Left colon (tissue), 2 donors: ENCODE measurements around the gene SNRNP25. TPM values are rescaled to one million over a fixed set of nuclear protein-coding genes. Genes with fewer than 3 reads are reported as not detected.

Source experiments
- ATAC-seq: fragments of 200-7000 bp; cut with Tn5 transposase; one replicate; pipeline ENCODE4 v1.9.1; 2020; ENCODE audit warnings: mild to moderate bottlenecking, moderate library complexity
- DNase-seq, 2 donors: peaks; one replicate each; pipeline ENCODE4 v3.0.0-alpha.2; 2020
- intact Hi-C, 2 donors: fragments of 100-400 bp; cut with DNase I in 1 of 2; cut with micrococcal nuclease in 1 of 2; formaldehyde crosslinking; loops; one replicate each; pipeline versions ENCODE4 v1.11.2 to v1.14.0; 2022; cut with DNase I, micrococcal nuclease
- total RNA-seq, 2 donors: library from RNA; stranded (reverse); fragmentation: NEBNext Ultra II Directional; extraction: Animal tissue kit (Norgen Biotek cat#: 25700); gene quantifications; one replicate each; pipeline ENCODE4 v1.2.1, GENCODE V29; 2021
- donor health status: DM: no; HTN: no; CAD: no.
- donor health status: DM: yes; HTN: yes; CAD: no.

SNRNP25 gene
- total RNA-seq, 2 donors from 2014 or later: 20.7 to 24.7 TPM

DNA sequence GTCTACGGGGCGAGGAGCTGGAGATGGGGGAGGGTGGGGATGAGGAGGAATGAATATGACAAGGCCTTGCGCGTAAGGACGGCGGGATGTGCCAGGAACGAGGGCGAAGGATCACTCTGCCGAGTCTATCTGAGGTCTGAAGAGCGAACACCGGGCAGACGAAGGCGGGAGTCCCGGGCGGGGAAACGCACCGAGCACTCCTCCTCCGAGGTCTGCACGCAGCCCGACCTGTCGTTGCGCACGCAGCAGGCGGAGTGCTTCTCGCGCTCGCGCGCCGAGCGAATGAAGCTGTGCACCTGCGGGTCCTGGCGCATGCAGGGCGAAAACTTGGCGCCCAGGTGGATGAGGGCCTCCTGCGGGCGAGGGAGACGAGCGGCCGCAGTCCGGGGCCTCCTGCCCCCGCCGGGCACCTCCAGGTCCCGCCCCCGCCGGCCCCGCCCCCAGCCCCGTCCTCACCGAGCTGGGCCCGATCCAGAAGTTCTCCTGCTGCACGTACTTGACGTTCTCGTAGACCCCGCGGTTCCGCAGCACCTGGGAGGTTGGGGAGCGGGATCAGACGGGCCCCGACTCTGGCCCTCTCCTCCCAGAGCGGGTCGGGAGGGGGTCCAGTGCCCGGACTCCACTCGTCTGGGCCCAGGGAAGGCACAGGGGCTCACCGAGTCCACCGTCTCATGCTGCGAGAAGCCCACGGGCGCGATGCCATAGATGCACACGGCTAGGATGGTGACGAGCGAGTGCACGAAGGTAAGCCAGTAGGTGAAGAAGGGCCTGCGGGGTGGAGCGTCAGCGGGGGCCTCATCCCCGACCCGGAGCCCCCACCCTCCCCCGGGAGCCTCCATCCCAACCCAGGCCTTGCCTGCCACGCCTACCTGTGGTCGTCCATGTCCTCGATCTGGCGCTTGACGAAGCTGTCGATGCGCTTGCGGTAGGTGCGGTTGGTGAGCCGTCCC lies 7.6 kb downstream of the SNRNP25 start:
- intact Hi-C loops: no loop called here

GRCh38 chr16:61879-62281 lies 8.3 kb downstream of the SNRNP25 start:
- intact Hi-C loops: no loop called here
- DNase-seq: peak in 1 of 2 donors; percentile 1
- no peak for ATAC-seq

More for the DNA sequence above, 7.6 kb downstream of the SNRNP25 start:
- no peak for ATAC-seq
- no peak for DNase-seq

- ATAC-seq: no peak
- intact Hi-C loops: no loop called here
- DNase-seq: no peak
Observed at GRCh38 chr16:62283-62967, 8.8 kb downstream of the SNRNP25 start.

DNA sequence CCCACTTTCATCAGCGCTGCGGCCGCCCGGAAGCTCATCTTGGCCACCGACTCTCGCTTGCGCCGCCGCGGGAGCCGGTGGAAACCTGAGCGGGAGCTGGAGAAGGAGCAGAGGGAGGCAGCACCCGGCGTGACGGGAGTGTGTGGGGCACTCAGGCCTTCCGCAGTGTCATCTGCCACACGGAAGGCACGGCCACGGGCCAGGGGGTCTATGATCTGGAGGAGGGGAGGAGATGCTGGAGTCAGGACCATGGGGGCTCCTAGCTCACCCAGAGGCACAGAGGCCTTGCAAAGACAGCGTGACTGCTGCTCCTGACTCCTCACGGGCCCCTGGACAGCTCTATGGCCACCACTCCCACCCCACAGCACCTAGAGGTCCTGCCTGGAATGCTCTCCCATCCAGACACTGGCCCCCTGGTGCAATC lies 9.4 kb downstream of the SNRNP25 start:
- intact Hi-C loops: no loop called here
- ATAC-seq: no peak
- DNase-seq: no peak

GRCh38 chr16:63466-63865 lies 9.8 kb downstream of the SNRNP25 start:
- DNase-seq: no peak
- intact Hi-C loops: no loop called here
- ATAC-seq: no peak

GRCh38 chr16:63998-64913 lies 10.6 kb downstream of the SNRNP25 start:
- ATAC-seq (no peak), DNase-seq (no peak)
- intact Hi-C loops: loop anchor here in 1 of 2 donors (2.0 kb wide), 1 partner anchor 33 kb away; no protein-coding TSS in a partner anchor

DNA sequence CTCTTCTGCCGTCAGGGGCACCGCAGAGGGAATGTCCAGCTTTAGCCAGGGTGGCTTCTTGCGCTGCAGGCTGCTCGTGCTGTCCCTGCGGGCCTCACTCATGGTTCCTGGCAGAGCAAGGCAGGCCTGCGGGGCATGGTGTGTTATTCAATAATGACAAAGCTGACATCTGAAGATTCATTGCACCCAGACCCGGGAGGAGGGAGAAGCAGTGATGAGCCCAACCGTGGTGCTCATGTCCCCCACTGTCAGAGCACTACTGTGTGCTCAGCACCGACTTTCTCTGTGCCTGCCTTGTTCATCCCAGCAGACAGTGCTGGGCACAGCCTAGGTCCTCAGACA lies 11.3 kb downstream of the SNRNP25 start:
- DNase-seq: no peak
- intact Hi-C loops: loop anchor here in 1 of 2 donors (2.0 kb wide), 1 partner anchor 32 kb away; no protein-coding TSS in a partner anchor
- ATAC-seq: no peak

DNA sequence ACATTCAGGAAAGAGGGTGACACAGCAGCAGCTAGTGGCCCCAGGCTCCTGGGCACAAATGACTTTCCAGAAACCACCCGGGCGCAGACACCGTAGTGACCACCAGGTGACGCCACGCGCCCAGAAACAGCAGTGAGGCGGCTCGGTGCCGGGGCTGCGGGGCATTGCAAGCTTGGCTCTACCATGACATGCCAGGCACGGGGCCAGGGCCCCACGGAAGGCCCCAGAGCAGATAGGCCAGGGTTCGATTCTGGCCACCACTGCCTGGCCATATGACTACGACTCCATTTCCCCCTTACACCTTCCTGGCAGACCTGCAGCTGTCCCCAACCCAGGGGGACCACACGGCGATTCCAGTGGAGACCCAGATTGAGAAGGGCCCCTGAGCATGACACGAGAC lies 12.1 kb downstream of the SNRNP25 start:
- peak; percentile 68 to 90 for DNase-seq
- intact Hi-C loops: loop anchor here in 1 of 2 donors (2.0 kb wide), 1 partner anchor 31 kb away; no protein-coding TSS in a partner anchor
- ATAC-seq: peak; percentile 89

- intact Hi-C loops: no loop called here
- no peak for ATAC-seq
- no peak for DNase-seq
Observed at GRCh38 chr16:66309-67182, 12.9 kb downstream of the SNRNP25 start.

DNA sequence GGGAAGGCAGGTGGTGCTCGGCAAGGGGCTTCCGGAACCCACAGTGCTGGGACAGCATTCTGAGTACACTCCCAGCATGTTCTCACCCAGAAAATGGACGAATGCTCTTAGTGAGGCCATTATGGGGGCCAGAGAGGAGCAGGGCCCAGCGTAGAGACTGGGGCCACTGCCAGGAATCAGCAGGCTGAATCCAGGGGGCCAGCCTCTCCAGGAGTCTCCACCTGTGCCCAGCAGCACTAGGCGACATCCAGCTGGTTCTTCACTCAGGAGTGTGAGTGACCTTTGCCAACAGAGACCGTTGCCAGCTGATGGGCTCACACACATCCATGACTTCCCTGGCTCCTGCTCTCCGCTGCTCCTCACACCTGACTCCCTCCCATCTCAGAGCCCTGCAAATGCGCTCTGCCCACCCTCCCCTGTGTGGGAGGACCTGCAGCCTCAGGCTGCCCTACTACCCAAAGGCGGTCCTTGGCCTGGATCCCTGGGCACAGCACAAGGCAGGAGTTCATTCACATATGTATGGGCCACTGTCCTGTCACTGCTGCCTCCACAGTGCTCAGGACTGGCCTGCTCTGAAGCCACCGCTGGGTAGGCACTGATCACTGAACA lies 13.7 kb downstream of the SNRNP25 start:
- DNase-seq (no peak), ATAC-seq (no peak)
- intact Hi-C loops: no loop called here

DNA sequence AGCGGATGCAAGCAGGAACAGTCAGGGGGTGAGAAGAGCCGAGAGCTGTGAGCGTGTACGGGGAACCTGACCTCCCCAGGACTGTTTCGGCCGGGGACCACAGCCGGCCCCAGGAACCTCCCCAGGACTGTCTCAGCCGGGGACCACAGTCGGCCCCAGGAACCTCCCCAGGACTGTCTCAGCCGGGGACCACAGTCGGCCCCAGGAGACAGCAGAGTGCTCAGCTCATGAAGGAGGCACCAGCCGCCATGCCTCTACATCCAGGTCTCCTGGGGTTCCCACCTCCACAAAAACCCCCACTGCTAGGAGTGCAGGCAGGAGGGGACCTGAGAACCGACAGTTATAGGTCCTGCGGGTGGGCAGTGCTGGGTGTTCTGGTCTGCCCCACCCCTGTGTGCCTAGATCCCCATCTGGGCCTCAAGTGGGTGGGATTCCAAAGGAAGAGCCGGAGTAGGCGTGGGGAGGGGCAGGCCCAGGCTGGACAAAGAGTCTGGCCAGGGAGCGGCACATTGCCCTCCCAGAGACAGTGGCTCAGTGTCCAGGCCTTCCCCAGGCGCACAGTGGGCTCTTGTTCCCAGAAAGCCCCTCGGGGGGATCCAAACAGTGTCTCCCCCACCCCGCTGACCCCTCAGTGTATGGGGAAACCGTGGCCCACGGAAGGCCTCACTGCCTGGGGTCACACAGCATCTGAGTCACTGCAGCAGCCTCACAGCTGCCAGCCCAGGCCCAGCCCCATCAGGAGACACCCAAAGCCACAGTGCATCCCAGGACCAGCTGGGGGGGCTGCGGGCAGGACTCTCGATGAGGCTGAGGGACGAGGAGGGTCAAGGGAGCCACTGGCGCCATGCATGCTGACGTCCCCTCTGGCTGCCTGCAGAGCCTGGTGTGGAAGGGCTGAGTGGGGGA lies 14.5 kb downstream of the SNRNP25 start:
- ATAC-seq (no peak), DNase-seq (no peak)
- intact Hi-C loops: no loop called here

DNA sequence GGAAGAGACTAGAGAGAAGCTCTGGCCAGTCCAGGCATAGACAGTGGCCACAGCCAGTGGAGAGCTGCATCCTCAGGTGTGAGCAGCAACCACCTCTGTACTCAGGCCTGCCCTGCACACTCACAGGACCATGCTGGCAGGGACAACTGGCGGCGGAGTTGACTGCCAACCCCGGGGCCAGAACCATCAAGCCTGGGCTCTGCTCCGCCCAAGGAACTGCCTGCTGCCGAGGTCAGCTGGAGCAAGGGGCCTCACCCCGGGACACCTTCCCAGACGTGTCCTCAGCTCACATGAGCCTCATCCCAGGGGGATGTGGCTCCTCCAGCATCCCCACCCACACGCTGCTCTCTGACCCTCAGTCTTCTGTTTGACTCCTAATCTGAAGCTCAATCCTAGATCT lies 15.6 kb downstream of the SNRNP25 start:
- ATAC-seq (no peak), DNase-seq (no peak)
- intact Hi-C loops: no loop called here

DNA sequence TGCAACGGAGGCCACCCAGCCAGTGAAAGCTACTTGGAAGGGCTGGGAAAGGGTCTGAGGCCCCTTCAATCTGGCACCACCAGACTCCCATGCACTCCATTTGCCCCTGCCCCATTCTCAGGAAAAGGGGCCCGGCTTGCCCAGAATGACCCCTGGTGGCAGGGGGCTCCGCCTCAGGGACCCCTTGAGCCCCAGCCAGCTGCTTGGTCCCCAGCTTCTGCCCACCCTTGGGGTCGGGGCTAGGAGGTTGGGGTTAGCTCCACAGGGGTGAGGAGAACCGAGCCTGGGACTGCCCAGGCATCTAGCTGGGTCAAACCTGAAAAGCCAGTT lies 17.5 kb downstream of the SNRNP25 start:
- intact Hi-C loops: no loop called here
- ATAC-seq (no peak), DNase-seq (no peak)

DNA sequence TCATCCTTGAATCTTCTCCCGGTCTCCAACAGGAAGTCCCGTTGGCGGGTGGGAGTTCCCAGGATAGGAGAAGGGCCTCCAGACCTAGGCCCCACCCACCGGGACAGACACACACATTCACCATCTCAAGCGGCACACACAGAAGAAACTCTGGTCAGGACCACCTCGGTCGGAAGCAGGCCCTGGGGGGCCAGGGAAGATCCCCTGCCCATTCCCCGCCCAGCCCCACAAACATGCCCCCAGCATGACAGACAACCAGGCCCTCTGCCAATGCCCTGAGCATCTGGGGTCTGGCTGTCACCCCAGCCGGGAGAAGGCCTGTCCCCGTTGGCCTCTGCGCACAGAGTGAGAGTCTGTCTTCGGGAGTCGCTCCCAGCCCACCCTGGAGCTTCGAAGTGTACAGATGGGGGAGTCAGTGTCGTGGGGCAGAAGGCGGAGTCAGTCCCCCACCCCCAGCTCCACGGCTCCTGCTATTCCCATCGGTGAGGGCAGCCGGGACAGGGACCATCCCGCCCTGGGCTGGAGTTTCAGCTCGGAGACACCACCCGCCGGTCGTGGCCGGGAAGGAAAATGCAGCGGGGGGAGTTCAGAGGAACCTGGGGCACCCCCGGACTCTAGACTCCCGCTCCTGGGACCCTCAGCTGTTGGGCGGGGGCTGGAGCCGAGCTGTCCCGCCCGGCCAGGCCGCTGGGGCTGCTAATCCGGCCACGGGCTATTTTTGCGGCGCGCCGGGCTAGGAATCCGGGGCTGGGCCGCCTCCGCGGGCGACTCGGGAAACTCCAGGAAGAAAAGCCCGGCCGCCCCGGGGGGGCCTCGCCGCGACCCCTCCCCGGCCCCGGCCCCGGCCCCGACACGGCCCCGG lies 18.1 kb downstream of the SNRNP25 start:
- intact Hi-C loops: no loop called here
- DNase-seq (peak; percentile 76 to 90), ATAC-seq (peak; percentile 60)

DNA sequence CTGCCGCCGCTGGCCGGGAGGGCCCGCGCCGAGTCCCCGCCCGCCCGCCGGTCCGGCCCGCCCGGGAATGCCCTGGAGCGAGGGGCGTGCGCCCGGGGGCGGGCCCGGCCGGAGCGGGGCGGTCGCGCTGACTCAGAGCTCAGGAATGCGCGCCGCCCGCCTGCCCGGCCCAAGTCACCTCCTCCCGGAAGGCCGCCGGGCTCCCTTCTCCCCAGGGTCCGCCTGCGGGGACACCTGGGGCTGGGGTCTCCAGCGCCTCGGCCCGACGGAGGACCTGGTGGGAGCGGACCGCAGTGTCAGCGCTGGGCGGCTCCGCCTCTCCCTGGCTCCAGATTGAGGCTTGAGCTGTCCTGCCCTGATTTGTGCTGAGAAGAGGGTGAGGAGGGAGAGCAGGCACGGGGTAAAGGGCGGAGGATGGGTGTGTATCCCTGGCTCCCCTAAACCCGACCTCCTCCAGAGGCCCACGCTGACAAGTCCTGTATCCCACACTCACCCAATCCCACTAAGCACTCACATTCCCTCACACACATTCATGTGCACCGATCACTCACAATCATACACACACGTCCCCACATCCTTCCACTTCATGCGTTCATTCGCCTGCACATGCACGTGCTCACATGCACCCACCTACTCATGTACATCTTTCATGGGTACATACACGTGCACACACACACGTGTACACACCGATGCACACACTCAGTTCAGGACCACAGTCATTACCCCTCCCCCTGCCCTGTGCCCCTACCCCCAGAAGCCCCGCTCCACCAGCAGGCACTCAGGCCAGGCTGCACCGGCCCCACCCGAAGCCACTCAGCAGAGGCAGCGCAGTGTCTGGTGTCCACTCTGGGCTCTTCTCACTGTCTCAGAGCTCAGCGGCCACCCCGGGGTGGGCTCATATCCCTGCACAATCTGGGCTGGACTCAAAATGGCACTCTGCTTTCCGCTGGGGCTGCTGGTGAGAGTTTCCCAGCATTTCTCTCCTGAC lies 19.2 kb downstream of the SNRNP25 start, which contains the start of gene RHBDF1:
Gene RHBDF1, minus strand, starts transcription at position 71 of the 988 bp plus-strand sequence. CDS start 7,616 bp downstream, outside the sequence.
- ATAC-seq (peak; percentile 78), DNase-seq (peak; percentile 61 to 73)
- intact Hi-C loops: no loop called here
